HL-60/S4 treated with phorbol 12-myristate 13-acetate at 8.2 ng/mL for 4 days and 3 days (cell line): ENCODE measurements around the gene COLQ.

Experiments used
- in situ Hi-C: fragments of 300-500 bp; cut with MboI; formaldehyde crosslinking; loops from 2 replicates; pipeline ENCODE4 v1.15.0; 2022; ENCODE audit warnings: low sequenced_read_pairs

COLQ gene

GRCh38 chr3:15520804-15521572 is 518 bp downstream of the COLQ start:
- in situ Hi-C loops = no loop called here

GRCh38 chr3:15520185-15520584 is 1.3 kb downstream of the COLQ start:
- in situ Hi-C loops = no loop called here

GRCh38 chr3:15519096-15519495 is 2.4 kb downstream of the COLQ start:
- in situ Hi-C loops = no loop called here

- in situ Hi-C loops = no loop called here
Measured at GRCh38 chr3:15514663-15515340, 6.7 kb downstream of the COLQ start.

GRCh38 chr3:15513810-15514662 is 7.5 kb downstream of the COLQ start:
- in situ Hi-C loops = no loop called here

- in situ Hi-C loops = no loop called here
Measured at GRCh38 chr3:15513116-15513515, 8.4 kb downstream of the COLQ start.

GRCh38 chr3:15512166-15512565 is 9.3 kb downstream of the COLQ start:
- in situ Hi-C loops = no loop called here

GRCh38 chr3:15511156-15511555 is 10.3 kb downstream of the COLQ start:
- in situ Hi-C loops = no loop called here

GRCh38 chr3:15510493-15510892 is 11.0 kb downstream of the COLQ start:
- in situ Hi-C loops = no loop called here

- in situ Hi-C loops = no loop called here
Measured at GRCh38 chr3:15506571-15506970, 14.9 kb downstream of the COLQ start.

- in situ Hi-C loops = no loop called here
Measured at GRCh38 chr3:15505479-15506165, 15.9 kb downstream of the COLQ start.

- in situ Hi-C loops = no loop called here
Measured at GRCh38 chr3:15502616-15503015, 18.9 kb downstream of the COLQ start.

GRCh38 chr3:15501126-15501525 is 20.4 kb downstream of the COLQ start:
- in situ Hi-C loops = no loop called here

GRCh38 chr3:15500107-15500724 is 21.3 kb downstream of the COLQ start:
- in situ Hi-C loops = no loop called here

- in situ Hi-C loops = no loop called here
Measured at GRCh38 chr3:15499536-15499935, 22.0 kb downstream of the COLQ start.

- in situ Hi-C loops = no loop called here
Measured at GRCh38 chr3:15498431-15499214, 22.9 kb downstream of the COLQ start.

- in situ Hi-C loops = no loop called here
Measured at GRCh38 chr3:15497964-15498363, 23.5 kb downstream of the COLQ start.

GRCh38 chr3:15496341-15496664 is 25.2 kb downstream of the COLQ start:
- in situ Hi-C loops = no loop called here

GRCh38 chr3:15495461-15496340 is 25.8 kb downstream of the COLQ start:
- in situ Hi-C loops = no loop called here
